HCEC 1CT (cell line): ENCODE results near the gene ACER2.
A peak's percentile ranks its signal among the peaks of the same experiment; 100 is the strongest.
"Not testable (repeated sequence)": the region's sequence is repeated elsewhere in the genome, so short reads cannot be mapped to it uniquely, and the experiment has no call there.

Experiments
- DNase-seq: peaks from one replicate; pipeline ENCODE4 v3.0.0-alpha.2; 2017

The ACER2 gene

GRCh38 chr9:19409401-19410194, 789 bp downstream of the ACER2 start:
- no peak for DNase-seq

- no peak for DNase-seq
These were observed 1.3 kb downstream of the ACER2 start for GRCh38 chr9:19410195-19410503.

- no peak for DNase-seq
These were observed 1.8 kb downstream of the ACER2 start for GRCh38 chr9:19410594-19410993.

GRCh38 chr9:19411316-19411715, 2.5 kb downstream of the ACER2 start:
- peak; percentile 7 for DNase-seq

- not testable (repeated sequence) for DNase-seq
These were observed 4.6 kb downstream of the ACER2 start for GRCh38 chr9:19413456-19413855.

GRCh38 chr9:19416143-19416542, 7.3 kb downstream of the ACER2 start:
- no peak for DNase-seq

GRCh38 chr9:19420877-19421276, 12.1 kb downstream of the ACER2 start:
- no peak for DNase-seq

GRCh38 chr9:19423163-19423562, 14.4 kb downstream of the ACER2 start:
- no peak for DNase-seq

- no peak for DNase-seq
These were observed 15.5 kb downstream of the ACER2 start for GRCh38 chr9:19424176-19424779.

- DNase-seq = no peak
These were observed 20.8 kb downstream of the ACER2 start for GRCh38 chr9:19429595-19429994.

GRCh38 chr9:19430201-19430760, 21.5 kb downstream of the ACER2 start:
- DNase-seq = no peak

GRCh38 chr9:19431361-19432171, 22.8 kb downstream of the ACER2 start:
- DNase-seq = no peak

- no peak for DNase-seq
These were observed 23.7 kb downstream of the ACER2 start for GRCh38 chr9:19432473-19432872.

GRCh38 chr9:19433729-19434128, 24.9 kb downstream of the ACER2 start:
- not testable (repeated sequence) for DNase-seq

- no peak for DNase-seq
These were observed 31.6 kb downstream of the ACER2 start for GRCh38 chr9:19440376-19440775.

- peak; percentile 11 for DNase-seq
These were observed 32.2 kb downstream of the ACER2 start for GRCh38 chr9:19440823-19441580.

GRCh38 chr9:19441730-19442129, 32.9 kb downstream of the ACER2 start:
- DNase-seq = no peak

GRCh38 chr9:19442240-19442639, 33.4 kb downstream of the ACER2 start:
- DNase-seq = no peak

GRCh38 chr9:19445452-19445851, 36.6 kb downstream of the ACER2 start:
- DNase-seq = no peak

GRCh38 chr9:19446361-19446861, 37.6 kb downstream of the ACER2 start:
- no peak for DNase-seq

GRCh38 chr9:19451240-19452087, 42.7 kb downstream of the ACER2 start:
- no peak for DNase-seq

- DNase-seq = no peak
These were observed 47.6 kb downstream of the ACER2 start for GRCh38 chr9:19456426-19456825.
